Ovary (tissue), 9 donors: ENCODE data around the gene MXD4. TPM values are rescaled to one million over a fixed set of nuclear protein-coding genes. Genes with fewer than 3 reads are reported as not detected.

Source experiments
- DNase-seq, 5 donors: peaks; one replicate each; pipeline ENCODE4 v3.0.0-alpha.2; 2019 to 2020
- H3K27ac ChIP-seq, 2 donors: fragments of 200-600 bp; one replicate each; pipeline versions ENCODE4 v1.5.1 to v1.8.0; 2019 to 2022
- H3K27me3 ChIP-seq: fragments of 200-600 bp; one replicate; pipeline ENCODE4 v1.8.0; 2022
- H3K36me3 ChIP-seq: fragments of 200-600 bp; sonication (generic); one replicate; pipeline ENCODE4 v1.5.1; 2019
- H3K4me1 ChIP-seq: one replicate; pipeline ENCODE4 v1.8.1; 2013; ENCODE audit warnings: mild to moderate bottlenecking, moderate library complexity; ENCODE audit not compliant: insufficient read depth
- H3K4me3 ChIP-seq: fragments of 200-600 bp; sonication (generic); one replicate; pipeline ENCODE4 v1.5.1; 2017
- H3K9me3 ChIP-seq, 2 donors: fragments of 200-600 bp in 1 of 2; sonication (generic) in 1 of 2; one replicate each; pipeline versions ENCODE4 v1.5.1 to v1.8.1; 2013 to 2019; ENCODE audit warnings: mild to moderate bottlenecking in 1 of 2, moderate library complexity in 1 of 2
- CTCF ChIP-seq, 3 donors: fragments of 450-650 bp in 2 of 3; fragments of 200-600 bp in 1 of 3; IDR thresholded peaks; one replicate each; pipeline versions ENCODE4 v1.5.1 to v1.8.0; 2016 to 2022; ENCODE audit warnings: antibody characterized with exemption in 3 of 3, mild to moderate bottlenecking in 1 of 3
- EP300 ChIP-seq: sonication (generic); formaldehyde crosslinking; IDR thresholded peaks from one replicate; pipeline ENCODE4 v1.6.1; 2017; ENCODE audit warnings: antibody characterized with exemption
- POLR2A ChIP-seq: fragments of 450-650 bp; IDR thresholded peaks from one replicate; pipeline ENCODE4 v1.6.1; 2017; ENCODE audit warnings: antibody characterized with exemption, mild to moderate bottlenecking, moderate library complexity
- WGBS, 3 donors: extraction: QIAGEN DNeasy Blood & Tissue Kit in 1 of 3; methylation state at CpG; one replicate each; pipeline versions ENCODE4 v1.1.5 to v1.1.7; 2013 to 2017; 5-methylcytosine and 5-hydroxymethylcytosine counted together
- intact Hi-C, 4 donors: fragments of 100-400 bp; cut with DNase I; formaldehyde crosslinking; loops; one replicate each; pipeline versions ENCODE4 v1.11.0 to v1.15.1; 2022 to 2023
- polyA plus RNA-seq, 2 donors: library from polyadenylated mRNA; stranded (reverse); fragments of 200-250 nt in 1 of 2; fragments of 350-450 nt in 1 of 2; fragmentation: Illumina TruSeq in 1 of 2; extraction: RNeasy Lipid Tissue Mini Kit (QIAGEN cat#74804) in 1 of 2; gene quantifications; one replicate each; pipeline ENCODE4 v1.2.3, GENCODE V29; 2013 to 2014
- total RNA-seq, 7 donors: library from RNA; depleted of rRNA in 2 of 7; stranded (reverse); fragments of >200 nt in 2 of 7; fragmentation: NEBNext Ultra II Directional in 3 of 7; extraction: Animal tissue kit (Norgen Biotek cat#: 25700) in 3 of 7; gene quantifications; one replicate each; pipeline versions ENCODE4 v1.1.0 to v1.2.4, GENCODE V29; 2016 to 2023
- donor health status: DM: no; HTN: no; CAD: no; lungs with moderate emphysema.
- donor health status: DM: no; HTN: no; CAD: no.
- donor health status: Bipolar disorder and iron deficiency.
- donor health status: DM: yes; HTN: yes; CAD: no.
- donor health status: DM: no; HTN: no; CAD: no.
- donor health status: DM: yes; HTN: yes; CAD: no.

Gene MXD4
- total and polyA plus RNA-seq, 9 donors, result 10.3 to 51.4 (median 35.3) TPM

GRCh38 chr4:2248821-2249261 lies 13.1 kb downstream of the MXD4 start:
- Histone ChIP-seq H3K36me3 (no peaks in the 10 kb centered on the region), H3K9me3 (no peaks in the 10 kb centered on the region), H3K27me3 (no peaks in the 10 kb centered on the region), H3K4me3 (no peak overlapping the region), H3K27ac (no peak overlapping the region), H3K4me1 (peaks cover 9% of the 10 kb centered on the region)
- WGBS, 3 donors, result 72 to 80% (median 74%) methylated on average over 8 to 10 of the region's 10 CpGs
- no peak for TF ChIP-seq CTCF (IDR thresholded peaks at IDR 0.05)
- TF ChIP-seq EP300, result no peak
- no peak for TF ChIP-seq POLR2A
- no peak for DNase-seq
- intact Hi-C loops, result loop anchor here in 2 of 4 donors (5.0 to 10.0 kb wide), 2 partner anchors 168 to 216 kb away; partner anchors contain the start of genes CFAP99 (in 1 of the 2), RNF4 (in 1 of the 2) and ZFYVE28 (in 1 of the 2)

- H3K4me3 ChIP-seq, result no peak overlapping the region
- H3K4me1 ChIP-seq, result peaks cover 12% of the 10 kb centered on the region
- TF ChIP-seq POLR2A (no peak), CTCF (IDR thresholded peaks at IDR 0.05) (no peak), EP300 (no peak)
- no peak overlapping the region for H3K27ac ChIP-seq
- no peak for DNase-seq
- no peaks in the 10 kb centered on the region for H3K36me3 ChIP-seq
- H3K9me3 ChIP-seq, result no peaks in the 10 kb centered on the region
- WGBS, 3 donors, result 76 to 78% (median 77%) methylated on average over 21 of the region's 21 CpGs
- intact Hi-C loops, result loop anchor here in 2 of 4 donors (5.0 to 10.0 kb wide), 2 partner anchors 169 to 217 kb away; partner anchors contain the start of genes CFAP99 (in 1 of the 2), RNF4 (in 1 of the 2) and ZFYVE28 (in 1 of the 2)
- H3K27me3 ChIP-seq, result no peaks in the 10 kb centered on the region
These were observed 13.7 kb downstream of the MXD4 start for GRCh38 chr4:2248044-2248780.

- peak in 4 of 5 donors; percentile 16 to 37 (median 32) for DNase-seq
- TF ChIP-seq POLR2A (no peak), EP300 (no peak), CTCF (IDR thresholded peaks at IDR 0.05) (no peak)
- Histone ChIP-seq H3K27me3 (no peaks in the 10 kb centered on the region), H3K36me3 (no peaks in the 10 kb centered on the region), H3K9me3 (no peaks in the 10 kb centered on the region), H3K27ac (no peak overlapping the region), H3K4me3 (no peak overlapping the region), H3K4me1 (peaks cover 13% of the 10 kb centered on the region)
- intact Hi-C loops, result loop anchor here in 2 of 4 donors (5.0 to 10.0 kb wide), 2 partner anchors 170 to 217 kb away; partner anchors contain the start of genes CFAP99 (in 1 of the 2), RNF4 (in 1 of the 2) and ZFYVE28 (in 1 of the 2)
- WGBS, 3 donors, result 85 to 87% (median 87%) methylated on average over 38 to 42 of the region's 42 CpGs
These were observed 14.5 kb downstream of the MXD4 start for GRCh38 chr4:2247128-2248043.
